Mucosa of rectum (tissue), 2 donors: ENCODE data around the gene MATN4.

Experiments
- H3K27ac ChIP-seq, 2 donors: one replicate each; pipeline ENCODE4 v1.7.0; 2013; ENCODE audit warnings: inconsistent platforms in 2 of 2, low read depth in 2 of 2, low read length in 2 of 2
- H3K27me3 ChIP-seq, 2 donors: one replicate each; pipeline ENCODE4 v1.7.0; 2013; ENCODE audit warnings: low read length in 2 of 2; ENCODE audit not compliant: control insufficient read depth in 2 of 2, insufficient read depth in 2 of 2
- H3K36me3 ChIP-seq, 2 donors: one replicate each; pipeline ENCODE4 v1.7.0; 2013; ENCODE audit warnings: low read length in 2 of 2; ENCODE audit not compliant: control insufficient read depth in 2 of 2, insufficient read depth in 2 of 2
- H3K4me1 ChIP-seq, 2 donors: one replicate each; pipeline ENCODE4 v1.7.0; 2013; ENCODE audit warnings: low read length in 2 of 2, mild to moderate bottlenecking in 1 of 2; ENCODE audit not compliant: control insufficient read depth in 2 of 2, insufficient read depth in 2 of 2
- H3K4me3 ChIP-seq, 2 donors: one replicate each; pipeline ENCODE4 v1.7.0; 2013; ENCODE audit warnings: low read length in 2 of 2
- H3K9ac ChIP-seq, 2 donors: one replicate each; pipeline ENCODE4 v1.7.0; 2013; ENCODE audit warnings: low read length in 2 of 2, low read depth in 1 of 2, mild to moderate bottlenecking in 1 of 2
- H3K9me3 ChIP-seq, 2 donors: one replicate each; pipeline ENCODE4 v1.7.0; 2013; ENCODE audit warnings: low read length in 2 of 2; ENCODE audit not compliant: control insufficient read depth in 2 of 2
- donor health status: healthy.
- donor health status: Normal muscosa, but diverticular disease.

The MATN4 gene

GRCh38 chr20:45251884-45252560 is 56.1 kb downstream of the MATN4 start:
- H3K36me3 ChIP-seq, result no peaks in the 10 kb centered on the region
- H3K27me3 ChIP-seq, result peaks cover 0 to 5% of the 10 kb centered on the region in 2 donors
- H3K9me3 ChIP-seq, result no peaks in the 10 kb centered on the region
- no peak overlapping the region for H3K27ac ChIP-seq
- H3K4me1 ChIP-seq, result peaks cover 0 to 11% of the 10 kb centered on the region in 2 donors
- H3K9ac ChIP-seq, result no peak overlapping the region
- no peak overlapping the region for H3K4me3 ChIP-seq

- no peak overlapping the region for H3K27ac ChIP-seq
- no peak overlapping the region for H3K4me3 ChIP-seq
- no peak overlapping the region for H3K9ac ChIP-seq
- H3K4me1 ChIP-seq, result no peaks in the 10 kb centered on the region
- H3K9me3 ChIP-seq, result no peaks in the 10 kb centered on the region
- no peaks in the 10 kb centered on the region for H3K36me3 ChIP-seq
- H3K27me3 ChIP-seq, result peaks cover 3 to 8% of the 10 kb centered on the region in 2 donors
These were observed 59.5 kb downstream of the MATN4 start for GRCh38 chr20:45248609-45249008.

- H3K27me3 ChIP-seq, result peaks cover 3 to 8% of the 10 kb centered on the region in 2 donors
- H3K9me3 ChIP-seq, result no peaks in the 10 kb centered on the region
- no peaks in the 10 kb centered on the region for H3K4me1 ChIP-seq
- no peak overlapping the region for H3K9ac ChIP-seq
- no peaks in the 10 kb centered on the region for H3K36me3 ChIP-seq
- H3K4me3 ChIP-seq, result no peak overlapping the region
- no peak overlapping the region for H3K27ac ChIP-seq
These were observed 60.2 kb downstream of the MATN4 start for GRCh38 chr20:45247865-45248264.

GRCh38 chr20:45246109-45246508 is 62.0 kb downstream of the MATN4 start:
- Histone ChIP-seq H3K9me3 (no peaks in the 10 kb centered on the region), H3K27ac (no peak overlapping the region), H3K36me3 (no peaks in the 10 kb centered on the region), H3K4me1 (no peaks in the 10 kb centered on the region), H3K4me3 (no peak overlapping the region), H3K27me3 (peaks cover 3 to 5% of the 10 kb centered on the region in 2 donors), H3K9ac (no peak overlapping the region)
